Keratinocyte (primary cell): ENCODE measurements around the gene PRELID1.

Experiments used
- CTCF ChIP-seq, 3 experiments: IDR thresholded peaks in 1 of 3; conservative IDR thresholded peaks in 1 of 3; optimal IDR thresholded peaks in 1 of 3; 2 replicates in 2 of 3; 3 replicates in 1 of 3; pipeline versions ENCODE3 to v1.5.1; 2011; ENCODE audit warnings: low read length in 3 of 3, mild to moderate bottlenecking in 3 of 3, moderate library complexity in 2 of 3, control low read depth in 1 of 3, inconsistent platforms in 1 of 3; ENCODE audit not compliant: insufficient read depth in 2 of 3; ENCODE audit errors: extremely low read depth in 1 of 3
- EZH2 ChIP-seq: IDR thresholded peaks from one replicate; pipeline ENCODE4 v1.6.1; 2012; ENCODE audit warnings: inconsistent platforms, mild to moderate bottlenecking, low read length, moderate library complexity

- TF ChIP-seq CTCF (optimal IDR thresholded peaks at IDR 0.05 in 1 of 3, IDR thresholded peaks at IDR 0.05 in 1 of 3, conservative IDR thresholded peaks at IDR 0.05 in 1 of 3; ENCODE audit: extremely low read depth in 1 of 3, insufficient read depth in 2 of 3, low read length in 3 of 3): no peak
- TF ChIP-seq EZH2: no peak
Observed at GRCh38 chr5:177344891-177345290, 41.3 kb downstream of the PRELID1 start.
